ENCODE data around the gene LCN12.

- TF ChIP-seq, protein P1, sequence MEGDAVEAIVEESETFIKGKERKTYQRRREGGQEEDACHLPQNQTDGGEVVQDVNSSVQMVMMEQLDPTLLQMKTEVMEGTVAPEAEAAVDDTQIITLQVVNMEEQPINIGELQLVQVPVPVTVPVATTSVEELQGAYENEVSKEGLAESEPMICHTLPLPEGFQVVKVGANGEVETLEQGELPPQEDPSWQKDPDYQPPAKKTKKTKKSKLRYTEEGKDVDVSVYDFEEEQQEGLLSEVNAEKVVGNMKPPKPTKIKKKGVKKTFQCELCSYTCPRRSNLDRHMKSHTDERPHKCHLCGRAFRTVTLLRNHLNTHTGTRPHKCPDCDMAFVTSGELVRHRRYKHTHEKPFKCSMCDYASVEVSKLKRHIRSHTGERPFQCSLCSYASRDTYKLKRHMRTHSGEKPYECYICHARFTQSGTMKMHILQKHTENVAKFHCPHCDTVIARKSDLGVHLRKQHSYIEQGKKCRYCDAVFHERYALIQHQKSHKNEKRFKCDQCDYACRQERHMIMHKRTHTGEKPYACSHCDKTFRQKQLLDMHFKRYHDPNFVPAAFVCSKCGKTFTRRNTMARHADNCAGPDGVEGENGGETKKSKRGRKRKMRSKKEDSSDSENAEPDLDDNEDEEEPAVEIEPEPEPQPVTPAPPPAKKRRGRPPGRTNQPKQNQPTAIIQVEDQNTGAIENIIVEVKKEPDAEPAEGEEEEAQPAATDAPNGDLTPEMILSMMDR (IDR thresholded peaks at IDR 0.05; ENCODE audit: insufficient read depth, low read length), result no peak
- TF ChIP-seq, protein P2, sequence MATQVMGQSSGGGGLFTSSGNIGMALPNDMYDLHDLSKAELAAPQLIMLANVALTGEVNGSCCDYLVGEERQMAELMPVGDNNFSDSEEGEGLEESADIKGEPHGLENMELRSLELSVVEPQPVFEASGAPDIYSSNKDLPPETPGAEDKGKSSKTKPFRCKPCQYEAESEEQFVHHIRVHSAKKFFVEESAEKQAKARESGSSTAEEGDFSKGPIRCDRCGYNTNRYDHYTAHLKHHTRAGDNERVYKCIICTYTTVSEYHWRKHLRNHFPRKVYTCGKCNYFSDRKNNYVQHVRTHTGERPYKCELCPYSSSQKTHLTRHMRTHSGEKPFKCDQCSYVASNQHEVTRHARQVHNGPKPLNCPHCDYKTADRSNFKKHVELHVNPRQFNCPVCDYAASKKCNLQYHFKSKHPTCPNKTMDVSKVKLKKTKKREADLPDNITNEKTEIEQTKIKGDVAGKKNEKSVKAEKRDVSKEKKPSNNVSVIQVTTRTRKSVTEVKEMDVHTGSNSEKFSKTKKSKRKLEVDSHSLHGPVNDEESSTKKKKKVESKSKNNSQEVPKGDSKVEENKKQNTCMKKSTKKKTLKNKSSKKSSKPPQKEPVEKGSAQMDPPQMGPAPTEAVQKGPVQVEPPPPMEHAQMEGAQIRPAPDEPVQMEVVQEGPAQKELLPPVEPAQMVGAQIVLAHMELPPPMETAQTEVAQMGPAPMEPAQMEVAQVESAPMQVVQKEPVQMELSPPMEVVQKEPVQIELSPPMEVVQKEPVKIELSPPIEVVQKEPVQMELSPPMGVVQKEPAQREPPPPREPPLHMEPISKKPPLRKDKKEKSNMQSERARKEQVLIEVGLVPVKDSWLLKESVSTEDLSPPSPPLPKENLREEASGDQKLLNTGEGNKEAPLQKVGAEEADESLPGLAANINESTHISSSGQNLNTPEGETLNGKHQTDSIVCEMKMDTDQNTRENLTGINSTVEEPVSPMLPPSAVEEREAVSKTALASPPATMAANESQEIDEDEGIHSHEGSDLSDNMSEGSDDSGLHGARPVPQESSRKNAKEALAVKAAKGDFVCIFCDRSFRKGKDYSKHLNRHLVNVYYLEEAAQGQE (IDR thresholded peaks at IDR 0.05; ENCODE audit: insufficient replicate concordance, low read depth), result no peak
These were observed 36.8 kb downstream of the LCN12 start for GRCh38 chr9:136988872-136989271.

All from HL-60 (cell line).